Cardiac fibroblast (primary cell): ENCODE results near the gene MCF2L2.

Experiments used
- DNase-seq, 2 donors: peaks; one replicate each; pipeline versions ENCODE4 v3.0.0 to v3.0.0-alpha.2; 2010; ENCODE audit warnings: low read depth in 2 of 2
- H3K4me3 ChIP-seq, 2 donors: replicated peaks in 1 of 2; 1 replicate in 1 of 2; 2 replicates in 1 of 2; pipeline ENCODE4 v1.5.1; 2011; ENCODE audit warnings: low read depth in 2 of 2, low read length in 2 of 2, mild to moderate bottlenecking in 2 of 2, moderate library complexity in 1 of 2
- TF ChIP-seq, protein P1 (sequence below): IDR thresholded peaks from one replicate; pipeline ENCODE4 v1.5.1; 2011; ENCODE audit warnings: low read depth, mild to moderate bottlenecking, low read length, inconsistent platforms

MCF2L2 gene

GRCh38 chr3:183306798-183307671 lies 121.4 kb downstream of the MCF2L2 start:
- no peak overlapping the region for H3K4me3 ChIP-seq
- TF ChIP-seq, protein P1, sequence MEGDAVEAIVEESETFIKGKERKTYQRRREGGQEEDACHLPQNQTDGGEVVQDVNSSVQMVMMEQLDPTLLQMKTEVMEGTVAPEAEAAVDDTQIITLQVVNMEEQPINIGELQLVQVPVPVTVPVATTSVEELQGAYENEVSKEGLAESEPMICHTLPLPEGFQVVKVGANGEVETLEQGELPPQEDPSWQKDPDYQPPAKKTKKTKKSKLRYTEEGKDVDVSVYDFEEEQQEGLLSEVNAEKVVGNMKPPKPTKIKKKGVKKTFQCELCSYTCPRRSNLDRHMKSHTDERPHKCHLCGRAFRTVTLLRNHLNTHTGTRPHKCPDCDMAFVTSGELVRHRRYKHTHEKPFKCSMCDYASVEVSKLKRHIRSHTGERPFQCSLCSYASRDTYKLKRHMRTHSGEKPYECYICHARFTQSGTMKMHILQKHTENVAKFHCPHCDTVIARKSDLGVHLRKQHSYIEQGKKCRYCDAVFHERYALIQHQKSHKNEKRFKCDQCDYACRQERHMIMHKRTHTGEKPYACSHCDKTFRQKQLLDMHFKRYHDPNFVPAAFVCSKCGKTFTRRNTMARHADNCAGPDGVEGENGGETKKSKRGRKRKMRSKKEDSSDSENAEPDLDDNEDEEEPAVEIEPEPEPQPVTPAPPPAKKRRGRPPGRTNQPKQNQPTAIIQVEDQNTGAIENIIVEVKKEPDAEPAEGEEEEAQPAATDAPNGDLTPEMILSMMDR = no peak
- peak; percentile 69 to 70 for DNase-seq

DNA sequence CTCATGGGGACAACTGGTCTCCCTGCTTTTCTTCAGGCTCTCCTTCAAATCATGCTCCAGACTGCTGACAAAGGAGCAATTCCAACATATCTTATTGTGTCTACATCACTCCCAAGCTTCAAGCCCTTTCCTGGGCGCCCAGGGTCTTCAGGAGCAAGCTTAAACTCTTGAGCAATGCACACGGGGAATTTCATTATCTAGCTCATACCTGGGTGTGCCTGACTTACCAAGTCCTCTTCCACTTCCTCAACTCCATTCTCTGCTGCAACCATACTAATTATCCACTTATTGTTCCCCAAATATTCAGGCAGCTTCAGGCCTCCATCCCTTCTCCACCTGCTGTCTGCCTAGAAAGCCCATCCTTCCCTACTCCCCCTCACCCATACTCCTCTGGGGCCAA lies 124.7 kb downstream of the MCF2L2 start:
- H3K4me3 ChIP-seq = no peak overlapping the region
- no peak for DNase-seq
- TF ChIP-seq, protein P1 = no peak

- TF ChIP-seq, protein P1 = no peak
- H3K4me3 ChIP-seq = no peak overlapping the region
- peak in 1 of 2 donors; percentile 41 for DNase-seq
Observed at GRCh38 chr3:183301937-183302580, 126.4 kb downstream of the MCF2L2 start.

DNA sequence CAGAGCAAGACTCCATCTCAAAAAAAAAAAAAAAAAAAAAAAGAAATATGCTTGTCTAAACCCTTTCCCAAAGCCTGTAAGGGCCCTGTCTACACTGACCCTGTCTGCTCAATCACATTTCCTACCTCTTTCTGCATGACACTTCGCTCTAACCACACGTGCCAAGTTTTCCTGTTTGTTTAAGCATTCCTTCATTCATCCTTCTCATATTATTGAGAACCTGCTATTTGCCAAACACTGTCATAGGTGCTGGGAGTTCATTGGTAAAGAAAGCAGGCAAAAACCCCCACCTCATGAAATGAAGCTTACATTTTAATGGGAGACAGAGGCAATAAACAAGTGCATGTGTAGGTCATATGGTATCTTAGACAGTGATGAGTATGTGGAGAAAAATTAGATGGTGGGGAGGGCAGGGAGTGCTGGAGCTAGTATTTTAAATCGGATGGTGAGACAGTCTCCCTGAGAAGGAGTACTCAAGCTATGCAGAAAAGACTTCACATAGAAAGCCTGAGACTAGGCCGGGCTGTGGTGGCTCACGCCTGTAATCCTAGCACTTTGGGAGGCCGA lies 127.3 kb downstream of the MCF2L2 start:
- TF ChIP-seq, protein P1 = no peak
- H3K4me3 ChIP-seq = no peak overlapping the region
- peak in 1 of 2 donors; percentile 48 for DNase-seq

GRCh38 chr3:183299976-183300375 lies 128.4 kb downstream of the MCF2L2 start:
- TF ChIP-seq, protein P1 = no peak
- no peak for DNase-seq
- H3K4me3 ChIP-seq = no peak overlapping the region

- TF ChIP-seq, protein P1 = no peak
- H3K4me3 ChIP-seq = no peak overlapping the region
- peak; percentile 90 to 93 for DNase-seq
Observed at GRCh38 chr3:183298701-183299153, 129.7 kb downstream of the MCF2L2 start.
